Spinal cord (tissue), 10 donors: ENCODE results near the gene PPM1E. TPM values are rescaled to one million over a fixed set of nuclear protein-coding genes. Genes with fewer than 3 reads are reported as not detected.

Source experiments
- DNase-seq, 6 donors: peaks; one replicate each; pipeline versions ENCODE4 v3.0.0 to v3.0.0-alpha.2; 2013 to 2015; ENCODE audit warnings: low spot score in 6 of 6, low read depth in 4 of 6
- H3K27ac ChIP-seq: one replicate; pipeline ENCODE4 v1.5.1; 2013; ENCODE audit warnings: low read depth, low read length, control low read depth
- H3K27me3 ChIP-seq: one replicate; pipeline ENCODE4 v1.6.1; 2013; ENCODE audit warnings: low read length; ENCODE audit not compliant: control insufficient read depth, insufficient read depth
- H3K36me3 ChIP-seq: one replicate; pipeline ENCODE4 v1.6.1; 2013; ENCODE audit warnings: low read length; ENCODE audit not compliant: control insufficient read depth, insufficient read depth
- H3K4me1 ChIP-seq: one replicate; pipeline ENCODE4 v1.6.1; 2013; ENCODE audit warnings: low read length; ENCODE audit not compliant: control insufficient read depth, insufficient read depth
- H3K4me3 ChIP-seq: one replicate; pipeline ENCODE4 v1.5.1; 2013; ENCODE audit warnings: low read depth, low read length, control low read depth
- H3K9me3 ChIP-seq: one replicate; pipeline ENCODE4 v1.6.1; 2013; ENCODE audit warnings: low read length; ENCODE audit not compliant: control insufficient read depth, insufficient read depth
- WGBS: methylation state at CpG from one replicate; pipeline ENCODE4 v1.1.5; 2013; ENCODE audit warnings: missing lambda C conversion rate; ENCODE audit not compliant: insufficient coverage; 5-methylcytosine and 5-hydroxymethylcytosine counted together
- polyA plus RNA-seq, 2 donors: library from polyadenylated mRNA; unstranded; fragments of 120-200 nt; gene quantifications; one replicate each; pipeline ENCODE4 v1.2.1, GENCODE V29; 2013; ENCODE audit not compliant: insufficient read length in 2 of 2
- small RNA-seq: library from RNA; depleted of rRNA; stranded (forward); fragments of <200 nt; gene quantifications from one replicate; pipeline ENCODE3, GENCODE V24; 2014; ENCODE audit warnings: low replicate concordance
- total RNA-seq, 2 donors: library from RNA; depleted of rRNA in 1 of 2; stranded (reverse); fragments of 120-200 nt in 1 of 2; fragments of >200 nt in 1 of 2; gene quantifications; one replicate each; pipeline versions ENCODE4 v1.2.3 to v1.2.4, GENCODE V29; 2013 to 2014
- donor health status: healthy.

Gene PPM1E
- total and polyA plus RNA-seq, 4 donors, result 10.9 to 42.0 (median 32.6) TPM

- no peak for DNase-seq
- H3K4me3 ChIP-seq, result no peak overlapping the region
- H3K4me1 ChIP-seq, result no peaks in the 10 kb centered on the region
- 100% methylated on average over 4 of the region's 6 CpGs for WGBS
- H3K36me3 ChIP-seq, result no peaks in the 10 kb centered on the region
- no peaks in the 10 kb centered on the region for H3K9me3 ChIP-seq
- no peak overlapping the region for H3K27ac ChIP-seq
- no peaks in the 10 kb centered on the region for H3K27me3 ChIP-seq
These were observed 272.7 kb downstream of the PPM1E start for GRCh38 chr17:59028328-59028727.

- Histone ChIP-seq H3K27ac (no peak overlapping the region), H3K4me1 (no peaks in the 10 kb centered on the region), H3K27me3 (no peaks in the 10 kb centered on the region), H3K36me3 (no peaks in the 10 kb centered on the region), H3K9me3 (no peaks in the 10 kb centered on the region), H3K4me3 (no peak overlapping the region)
- no peak for DNase-seq
- WGBS, result 100% methylated on average over 1 of the region's 1 CpG
These were observed 275.2 kb downstream of the PPM1E start for GRCh38 chr17:59030811-59031210.

Small RNAs within 50 kb of the gene (small RNA-seq; reads per million reads assigned to genes)
- gene AC025521.1, result not detected
- gene RF00017, result not detected
- gene RNU6-518P, result not detected

Other genes with a start within 250 kb of the PPM1E start
- gene MTMR4, start 241.2 kb upstream of the PPM1E start, total RNA-seq, result 10 to 100 TPM; 54.2 to 76.1 TPM
- 10 to 100 TPM; 67.6 to 72.4 TPM for gene MTMR4, start 241.2 kb upstream of the PPM1E start, polyA plus RNA-seq
- gene TEX14, start 63.8 kb upstream of the PPM1E start, total RNA-seq, result under 1 TPM; 0.30 to 0.33 TPM
- 1 to 10 TPM in 1 of 2 donors, under 1 TPM in 1; 0.89 to 1.3 TPM for gene TEX14, start 63.8 kb upstream of the PPM1E start, polyA plus RNA-seq
- gene RAD51C, start 63.3 kb upstream of the PPM1E start, total RNA-seq, result 10 to 100 TPM; 32.7 to 40.7 TPM
- gene RAD51C, start 63.3 kb upstream of the PPM1E start, polyA plus RNA-seq, result 10 to 100 TPM; 38.4 to 51.6 TPM